ENCODE data around the gene RAB40A.
"Not testable (repeated sequence)": the region's sequence is repeated elsewhere in the genome, so short reads cannot be mapped to it uniquely, and the experiment has no call there.

Gene RAB40A

DNA sequence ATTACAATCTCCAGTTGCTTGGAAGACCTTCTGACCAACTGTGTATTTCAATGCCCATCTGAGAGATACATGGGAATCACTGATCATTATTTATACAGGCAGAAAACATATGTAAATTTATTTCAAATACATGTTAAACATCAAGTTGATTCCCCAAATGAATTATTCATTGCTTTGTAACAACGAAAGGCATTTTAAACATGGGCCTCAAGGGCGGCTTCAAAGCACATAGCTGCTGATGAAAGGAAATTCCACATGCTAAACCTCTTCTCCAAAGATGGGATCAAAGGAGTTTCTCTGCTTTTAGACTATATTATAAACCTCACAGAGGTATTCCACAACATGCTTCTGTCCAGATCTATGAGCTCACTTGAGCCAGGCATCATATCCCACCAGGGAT, 4.3 kb upstream of the RAB40A start:
- DNase-seq (ENCODE audit: low spot score), result no peak

DNA sequence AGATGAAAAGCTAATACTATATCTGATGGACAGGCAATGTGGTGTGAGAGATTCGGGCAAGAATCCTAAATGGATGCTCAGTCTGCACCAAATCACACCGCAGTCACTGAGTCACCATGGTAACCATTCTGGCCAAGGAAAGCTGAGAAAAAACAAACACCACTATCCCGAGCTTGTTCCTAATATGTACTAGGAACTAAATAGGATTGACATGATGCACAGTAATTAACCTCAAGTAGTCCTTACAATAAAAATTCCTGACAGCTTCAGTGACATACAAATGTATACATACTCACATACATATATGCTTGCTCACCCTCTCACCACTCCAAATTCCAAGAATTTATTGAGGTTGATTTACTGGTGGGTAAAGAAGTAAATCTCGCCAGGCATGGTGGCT, 1.1 kb upstream of the RAB40A start:
- DNase-seq (ENCODE audit: low spot score), result no peak

DNA sequence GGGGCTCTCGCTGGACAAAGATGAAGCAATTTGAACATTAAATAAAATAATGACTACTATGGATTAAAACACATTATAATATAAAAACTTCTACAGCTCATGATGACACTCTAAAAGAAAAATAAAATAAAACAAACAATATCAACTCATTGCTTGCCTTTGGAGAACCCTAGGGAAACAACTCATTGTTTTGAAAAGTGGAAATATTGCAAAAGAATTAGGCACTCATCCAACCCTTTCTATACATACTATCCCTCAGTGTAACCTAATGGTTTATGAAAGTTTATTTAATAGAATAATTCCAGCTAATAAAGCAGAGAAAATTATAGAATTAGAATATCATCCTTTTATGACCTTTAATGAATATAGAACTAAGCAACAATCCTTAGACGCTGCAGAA, 718 bp downstream of the RAB40A start:
- no peak for DNase-seq (ENCODE audit: low spot score)

DNA sequence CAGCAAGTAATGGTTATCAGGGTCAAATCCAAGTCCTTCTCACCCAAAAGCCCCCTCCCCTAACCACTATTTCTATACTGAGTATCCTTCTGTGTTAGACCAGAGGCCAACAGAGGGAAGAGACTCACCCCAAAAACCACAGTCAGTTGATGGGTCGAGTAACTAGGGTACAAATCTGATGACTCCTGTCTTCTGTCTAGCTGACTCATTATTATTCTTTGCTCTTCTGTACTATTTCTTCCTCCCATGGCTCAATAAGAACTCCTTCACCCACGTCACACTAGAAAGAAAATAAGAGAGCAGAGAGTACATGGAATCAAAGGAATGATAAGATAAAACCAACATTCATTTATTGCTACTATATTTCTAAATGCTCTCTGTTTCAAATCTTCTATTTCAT, 2.0 kb downstream of the RAB40A start:
- DNase-seq (ENCODE audit: low spot score), result no peak

DNA sequence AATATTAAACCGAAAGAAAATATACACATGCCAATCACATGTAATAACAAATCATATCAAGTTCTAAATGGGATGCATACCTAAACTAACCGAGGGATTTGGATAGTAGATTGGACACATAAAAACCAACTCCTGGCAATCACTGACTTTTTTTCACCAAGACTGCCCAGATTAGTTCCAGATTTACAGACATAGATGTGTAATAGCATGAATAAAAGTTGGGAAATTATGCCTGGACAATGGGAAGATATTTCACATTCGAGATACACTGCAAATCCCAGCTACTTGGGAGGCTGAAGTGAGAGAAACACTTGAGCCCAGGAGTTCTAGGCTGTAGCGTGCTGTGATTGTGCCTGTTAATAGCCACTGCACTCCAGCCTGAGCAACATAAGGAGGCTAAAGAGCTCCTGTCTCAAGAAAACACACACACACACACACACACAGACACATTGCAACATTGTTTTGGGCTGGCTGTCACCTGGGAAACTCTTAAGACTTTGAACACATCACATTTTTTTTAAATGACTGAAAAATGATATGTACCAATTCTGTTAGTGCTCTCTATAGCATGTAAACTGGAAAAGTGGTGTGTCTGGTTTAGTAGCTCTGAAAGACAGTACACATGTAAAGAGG, 5.7 kb downstream of the RAB40A start:
- no peak for DNase-seq (ENCODE audit: low spot score)

DNA sequence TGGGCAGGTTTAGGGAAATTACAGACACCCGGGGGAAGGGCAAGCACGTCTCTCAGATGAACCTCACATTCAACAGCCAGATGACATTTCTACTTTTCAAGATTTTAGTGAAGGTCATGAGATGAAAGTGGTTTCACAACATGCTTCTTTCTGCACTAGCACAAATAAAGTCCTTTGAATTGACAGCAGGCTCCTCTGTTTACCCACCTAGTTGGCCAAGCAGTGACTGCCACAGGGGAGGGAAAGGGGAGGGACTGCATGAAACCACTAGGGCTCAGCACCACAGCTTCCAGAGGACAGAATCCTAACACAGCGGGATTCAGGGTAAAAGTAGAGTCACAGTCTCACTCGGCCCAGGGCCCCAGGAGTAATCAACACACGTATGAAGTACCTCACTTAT, 6.2 kb downstream of the RAB40A start:
- DNase-seq (ENCODE audit: low spot score), result no peak

DNA sequence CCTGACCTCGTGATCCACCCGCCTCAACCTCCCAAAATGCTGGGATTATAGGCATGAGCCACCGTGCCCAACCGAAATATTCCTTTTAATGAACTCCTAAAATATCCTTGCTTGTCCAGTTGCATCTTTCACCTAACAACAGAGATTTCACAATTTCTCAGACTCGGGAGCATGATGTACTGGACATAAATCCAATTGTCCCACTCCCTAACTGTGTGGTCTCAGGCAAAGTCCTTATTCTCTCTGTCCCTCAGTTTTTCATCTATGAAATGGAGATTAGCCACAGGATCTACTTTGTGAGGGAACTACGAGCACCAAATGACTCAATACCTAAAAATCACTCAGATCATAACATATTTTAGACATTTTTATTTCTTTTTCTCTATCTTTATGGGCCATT, 9.3 kb downstream of the RAB40A start:
- no peak for DNase-seq (ENCODE audit: low spot score)

DNA sequence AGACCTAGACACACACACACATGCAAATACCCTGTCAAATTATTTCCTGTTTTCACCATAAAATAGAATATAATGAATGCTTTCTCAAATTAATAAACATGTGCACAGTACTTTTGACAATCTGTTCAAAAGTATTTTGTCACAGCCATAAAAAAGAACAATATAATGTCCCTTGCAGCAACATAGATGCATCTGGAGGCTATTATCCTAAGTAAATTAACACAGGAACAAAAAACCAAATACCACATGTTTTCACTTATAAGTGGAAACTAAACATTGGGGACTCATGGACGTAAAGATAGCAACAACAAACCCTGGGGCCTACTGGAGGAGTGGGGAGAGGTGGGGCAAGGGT, 15.5 kb downstream of the RAB40A start:
- DNase-seq (ENCODE audit: low spot score), result no peak

DNA sequence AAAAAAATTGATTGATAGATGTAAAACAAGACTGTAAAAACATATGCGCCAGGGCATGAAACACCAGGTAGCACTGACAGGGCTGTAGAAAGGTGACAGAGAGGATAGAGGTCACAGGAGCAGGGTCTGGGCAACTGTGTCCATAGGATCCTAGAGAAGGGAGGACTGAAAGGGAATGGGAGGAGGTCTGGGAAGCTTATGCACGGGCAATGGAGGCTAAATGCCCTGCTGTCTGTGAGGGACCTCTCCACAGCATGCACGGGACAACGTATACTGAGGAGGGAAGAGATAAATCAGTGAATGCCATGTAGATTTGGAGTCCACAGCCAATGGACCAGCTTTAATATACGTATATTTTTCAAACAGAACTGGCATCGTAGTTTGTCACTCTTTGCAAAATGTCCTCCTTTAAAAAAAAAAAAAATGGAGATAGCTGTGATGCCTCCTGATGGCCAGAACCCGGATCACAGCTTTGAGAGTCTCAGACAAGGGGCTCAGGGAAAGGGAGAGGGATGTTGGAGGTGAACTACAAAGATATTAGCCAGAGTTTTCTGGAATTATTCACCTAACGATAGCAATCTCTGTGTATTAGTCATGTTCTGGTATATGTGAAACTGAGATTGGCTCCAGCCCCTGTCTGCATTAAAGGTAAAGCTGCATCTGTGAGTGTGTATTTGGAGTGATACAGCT, 16.0 kb downstream of the RAB40A start:
- DNase-seq (ENCODE audit: low spot score), result no peak

DNA sequence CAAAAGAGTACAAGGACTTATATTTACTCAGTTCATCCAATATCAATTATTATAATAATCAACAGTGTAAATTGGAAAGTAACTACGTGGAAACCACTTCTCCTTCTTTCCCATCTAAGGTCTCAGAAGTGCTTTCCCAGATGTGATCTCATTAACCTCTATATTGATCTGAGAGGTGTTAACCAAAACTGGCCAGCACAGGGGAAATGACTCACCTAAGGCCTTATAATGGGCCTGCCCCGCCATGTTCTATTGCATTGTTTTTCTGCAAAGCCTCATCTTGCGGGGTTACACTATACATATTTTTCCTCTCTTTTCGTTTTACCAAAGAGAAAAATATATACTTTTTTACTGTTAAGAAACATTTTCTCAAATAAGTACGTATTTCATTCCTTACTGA, 20.5 kb downstream of the RAB40A start:
- DNase-seq (ENCODE audit: low spot score), result no peak

DNA sequence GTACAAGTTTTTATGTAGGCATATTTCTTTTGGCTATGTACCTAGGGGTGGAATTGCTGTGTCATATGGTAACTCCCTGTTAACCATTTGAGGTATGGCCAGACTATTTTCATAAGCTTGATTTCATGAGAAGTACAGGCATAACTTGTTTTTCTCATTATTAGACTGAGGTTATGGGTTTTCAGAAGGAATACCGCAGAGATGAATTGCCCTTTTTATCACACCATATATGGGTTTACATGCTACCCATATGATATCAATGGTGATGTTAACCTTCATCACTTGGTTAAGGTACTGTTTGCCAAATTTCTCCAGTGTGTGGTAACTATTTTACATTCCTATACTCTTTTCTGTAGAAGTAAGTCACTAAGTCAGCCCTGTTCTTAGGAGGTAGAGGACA, 23.5 kb downstream of the RAB40A start:
- DNase-seq (ENCODE audit: low spot score), result no peak

DNA sequence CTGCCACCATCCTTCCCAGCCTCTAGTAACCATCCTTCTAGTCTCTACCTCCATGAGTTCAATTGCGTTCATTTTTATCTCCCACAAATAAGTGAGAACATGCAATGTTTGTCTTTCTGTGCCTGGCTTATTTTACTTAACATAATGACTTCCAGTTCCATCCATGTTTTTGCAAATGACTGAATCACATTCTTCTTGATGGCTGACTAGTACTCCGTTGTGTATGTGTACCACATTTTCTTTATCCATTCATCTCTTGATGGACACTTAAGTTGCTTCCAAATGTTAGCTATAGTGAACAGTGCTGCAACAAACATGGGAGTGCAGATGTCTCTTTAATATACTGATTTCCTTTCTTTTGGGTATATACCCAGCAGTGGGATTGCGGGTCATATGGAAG, 25.7 kb downstream of the RAB40A start:
- DNase-seq (ENCODE audit: low spot score), result not testable (repeated sequence)

DNA sequence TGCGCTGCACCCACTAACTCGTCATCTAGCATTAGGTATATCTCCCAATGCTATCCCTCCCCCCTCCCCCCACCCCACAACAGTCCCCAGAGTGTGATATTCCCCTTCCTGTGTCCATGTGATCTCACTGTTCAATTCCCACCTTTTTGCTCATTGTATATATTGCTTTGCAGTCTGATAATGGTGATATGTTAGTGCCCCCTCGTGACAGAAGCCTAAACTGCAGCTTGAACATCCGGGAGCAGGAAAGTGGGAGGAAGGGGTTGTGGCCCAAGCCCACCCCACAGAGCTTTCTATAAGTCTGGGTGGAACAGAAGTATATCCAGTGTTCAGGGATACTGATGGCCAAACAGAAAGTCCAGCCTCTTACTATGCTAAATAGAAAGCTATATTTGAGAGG, 29.6 kb downstream of the RAB40A start:
- peak; percentile 3 for DNase-seq (ENCODE audit: low spot score)

DNA sequence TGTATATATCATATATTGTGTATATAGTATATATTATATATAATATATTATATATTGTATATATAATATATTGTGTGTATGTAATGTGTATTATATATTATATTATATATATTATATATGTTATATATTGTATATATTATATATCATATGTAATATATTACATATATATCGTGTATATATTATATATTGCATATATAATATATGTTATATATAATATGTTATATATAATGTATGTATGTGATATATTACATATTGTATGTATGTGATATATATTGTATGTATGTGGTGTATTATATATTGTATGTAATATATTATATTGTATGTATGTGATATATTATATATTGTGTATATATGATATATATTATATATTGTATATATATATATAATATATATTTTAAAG, 30.5 kb downstream of the RAB40A start:
- DNase-seq (ENCODE audit: low spot score), result no peak

DNA sequence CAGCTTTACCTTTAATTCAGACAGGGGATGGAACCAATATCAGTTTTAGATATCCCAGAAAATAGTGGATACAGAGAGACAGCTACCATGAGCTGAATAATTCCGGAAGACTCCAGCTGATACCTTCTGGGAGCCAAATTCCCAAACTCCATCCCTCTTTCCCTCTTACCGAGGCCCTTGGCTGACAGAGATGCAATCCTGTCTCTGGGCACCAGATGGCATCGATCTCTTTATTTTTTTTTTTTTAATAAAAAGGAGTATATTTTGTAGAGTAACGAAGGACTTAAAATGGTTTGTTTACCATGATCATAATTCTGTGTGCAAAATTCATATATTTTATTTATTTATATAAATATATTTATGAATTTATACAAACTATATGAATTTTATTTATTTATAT, 31.0 kb downstream of the RAB40A start:
- DNase-seq (ENCODE audit: low spot score), result no peak

DNA sequence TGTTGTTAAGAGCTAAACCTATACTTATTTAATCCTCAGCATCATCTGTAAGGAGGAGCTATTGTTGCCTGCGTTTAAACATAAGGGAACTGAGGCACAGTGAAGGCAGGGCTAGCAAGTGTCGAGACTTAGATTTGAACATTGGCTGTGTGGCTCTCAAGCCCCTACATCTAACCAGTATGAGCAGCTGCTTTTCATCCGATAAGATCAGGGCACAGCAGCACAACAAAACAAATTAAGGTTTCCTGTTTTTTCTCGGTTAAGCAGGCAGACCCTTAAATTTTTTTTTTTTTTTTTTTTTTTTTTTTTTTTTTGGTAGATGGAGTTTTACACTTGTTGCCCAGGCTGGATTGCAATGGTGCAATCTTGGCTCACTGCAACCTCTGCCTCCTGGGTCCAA, 35.6 kb downstream of the RAB40A start:
- DNase-seq (ENCODE audit: low spot score), result no peak

DNA sequence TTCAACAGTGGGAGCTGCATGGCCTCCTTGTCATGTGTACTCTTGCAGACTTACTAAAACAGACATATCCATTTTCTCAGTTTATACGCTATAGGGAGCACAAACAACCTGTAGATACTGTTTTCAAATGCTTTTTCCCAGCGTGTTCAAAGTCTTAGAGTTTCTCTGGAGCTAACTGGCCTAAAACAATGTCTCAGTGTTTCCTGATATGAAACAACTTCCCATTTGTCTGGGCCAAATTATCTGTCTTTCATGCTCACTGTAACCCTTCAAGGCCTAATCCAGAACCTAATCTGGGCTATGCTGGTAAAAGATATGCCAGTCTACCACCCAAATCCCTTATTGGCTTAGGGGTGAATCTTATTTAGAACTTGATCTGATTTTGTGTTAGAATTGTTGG, 38.8 kb downstream of the RAB40A start:
- no peak for DNase-seq (ENCODE audit: low spot score)

DNA sequence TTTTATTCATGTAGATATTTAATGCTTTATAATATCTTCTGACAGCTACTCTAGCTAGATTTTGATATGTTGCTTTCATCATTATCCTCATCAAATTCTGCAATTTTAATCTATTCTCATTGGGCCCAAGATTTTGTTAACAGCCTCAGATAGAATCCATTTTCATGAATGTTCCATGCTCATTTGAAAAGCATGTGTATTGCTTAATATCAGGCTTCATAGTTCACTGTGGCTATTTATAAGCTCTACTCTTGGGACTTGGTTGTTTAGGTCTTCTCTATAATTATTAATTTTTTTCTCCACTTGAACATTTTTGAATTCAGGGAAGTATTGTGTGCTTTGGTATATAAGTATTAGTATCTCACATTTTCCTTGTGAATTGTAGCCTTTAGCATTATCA, 41.8 kb downstream of the RAB40A start:
- DNase-seq (ENCODE audit: low spot score), result no peak

DNA sequence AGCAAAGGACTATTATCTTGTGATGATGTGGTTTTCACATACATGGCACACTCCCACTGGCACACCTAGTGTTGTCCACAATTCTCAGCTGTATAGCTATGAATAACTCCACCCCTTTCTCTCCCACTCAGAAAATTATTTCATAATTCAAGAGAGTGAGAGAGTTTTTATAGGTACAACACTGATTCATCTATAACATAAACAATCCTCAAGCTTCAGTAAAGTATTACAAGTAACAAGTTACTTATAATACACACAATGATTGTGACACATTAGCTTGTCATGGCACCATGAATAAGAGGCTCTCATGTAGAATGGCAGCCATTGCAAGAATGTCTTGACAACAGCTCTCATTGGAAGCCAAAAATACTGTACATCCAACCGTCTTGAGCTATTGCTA, 43.9 kb downstream of the RAB40A start:
- no peak for DNase-seq (ENCODE audit: low spot score)

DNA sequence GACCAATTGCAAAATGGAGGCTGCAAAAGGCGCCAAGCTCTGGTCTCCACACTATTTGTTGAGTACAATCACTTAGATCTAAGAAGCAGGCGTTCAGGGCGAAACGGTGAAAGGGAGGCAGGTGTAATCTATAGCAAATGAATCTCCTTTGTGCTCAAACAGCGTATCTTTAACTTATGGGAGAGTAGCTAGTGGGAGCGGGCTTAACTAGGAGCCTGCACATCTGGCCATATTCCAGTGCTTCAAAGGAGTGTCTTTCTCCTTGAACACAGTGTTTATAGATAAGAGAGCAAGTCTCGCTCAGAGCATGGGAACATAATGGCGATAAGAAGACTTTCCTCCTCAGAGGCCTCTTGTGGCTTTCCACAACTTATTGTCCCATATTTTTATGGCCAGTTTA, 49.3 kb downstream of the RAB40A start:
- not testable (repeated sequence) for DNase-seq (ENCODE audit: low spot score)

DNA sequence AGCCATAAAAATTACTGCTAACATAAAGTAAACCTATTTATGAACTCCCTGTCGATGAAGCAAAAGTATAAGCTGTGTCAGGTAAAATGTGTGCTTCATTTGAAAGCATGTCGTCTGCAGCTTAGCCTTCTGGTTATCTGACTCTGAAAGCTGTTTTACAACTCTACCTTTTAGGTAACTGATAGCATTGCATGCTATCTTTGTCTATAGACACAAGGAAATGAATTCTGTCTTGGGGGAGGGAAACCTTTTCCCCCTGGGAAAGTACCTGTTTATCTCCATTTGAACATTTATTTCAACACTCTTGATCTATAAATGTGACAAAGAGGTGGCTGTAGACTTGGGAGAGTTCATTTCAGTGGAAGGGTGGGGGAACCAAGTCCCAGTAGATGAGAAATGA, 51.4 kb downstream of the RAB40A start:
- no peak for DNase-seq (ENCODE audit: low spot score)

DNA sequence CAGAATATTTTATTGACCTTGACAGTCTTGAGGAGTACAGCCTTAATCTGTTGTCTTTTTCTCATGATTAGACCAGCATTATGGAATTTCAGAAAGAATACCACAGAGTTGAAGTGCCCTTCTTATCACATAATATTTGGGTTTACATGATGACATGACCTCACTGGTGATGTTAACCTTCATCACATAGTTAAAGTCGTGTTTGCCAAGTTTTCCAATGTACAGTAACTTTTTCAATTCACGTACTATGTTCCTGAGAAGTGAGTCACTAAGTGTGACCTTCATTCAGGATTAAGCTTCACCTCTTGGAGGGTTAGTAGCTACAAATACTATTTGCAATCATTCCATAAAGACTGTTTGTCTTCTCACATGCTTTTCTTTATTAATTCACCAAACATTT, 52.1 kb downstream of the RAB40A start:
- DNase-seq (ENCODE audit: low spot score), result no peak

DNA sequence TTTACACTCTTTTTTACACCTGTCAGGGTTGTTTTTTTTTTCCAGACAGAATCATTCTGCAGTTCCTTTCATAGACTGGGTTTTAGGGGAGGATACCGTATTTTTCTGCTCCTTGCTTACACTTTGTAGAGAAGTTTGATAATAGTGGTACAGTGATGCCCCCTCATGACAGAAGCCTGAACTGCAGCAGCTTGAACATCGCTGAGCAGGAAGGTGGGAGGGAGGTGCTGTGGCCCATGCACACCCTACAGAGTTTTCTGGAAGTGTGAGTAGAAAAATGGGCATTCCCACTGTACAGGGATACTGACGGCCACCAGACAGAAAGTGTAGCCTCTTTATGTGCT, 54.5 kb downstream of the RAB40A start:
- peak; percentile 76 for DNase-seq (ENCODE audit: low spot score)

DNA sequence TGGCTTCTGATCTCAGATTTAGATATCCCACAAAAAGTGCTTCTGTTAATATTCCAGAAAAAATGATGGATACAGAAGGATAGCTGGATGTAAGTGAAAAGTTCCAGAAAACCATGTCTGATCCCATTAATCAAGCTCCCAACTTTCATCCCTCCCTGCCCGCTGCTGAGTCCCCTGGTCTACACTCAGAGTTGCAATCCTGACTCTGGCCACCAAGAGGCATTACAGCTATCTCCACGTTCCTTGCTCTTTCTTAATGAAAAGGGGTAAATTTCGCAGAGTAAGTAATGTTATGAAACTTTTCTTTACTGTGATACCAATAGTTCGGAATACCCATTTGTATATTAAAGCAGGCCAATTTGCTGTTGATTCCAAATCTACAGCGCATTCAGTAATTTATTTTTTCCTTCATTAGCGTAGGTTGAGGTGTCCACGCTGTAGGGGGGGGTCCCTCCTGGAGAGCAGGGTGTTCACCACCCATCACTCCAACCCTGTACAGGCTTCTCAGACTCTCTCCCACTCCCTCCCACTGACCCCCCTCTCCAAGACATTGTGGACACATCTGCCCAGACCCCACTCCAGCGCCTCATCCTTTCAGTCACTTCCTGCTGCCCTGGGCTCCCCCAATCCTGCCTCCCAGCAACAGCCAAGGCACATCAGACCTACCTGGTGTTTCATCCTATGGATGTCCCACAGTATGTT, 55.1 kb downstream of the RAB40A start:
- peak; percentile 6 for DNase-seq (ENCODE audit: low spot score)
